Panc1 (cell line): Measurements from ENCODE around the gene SLC25A17. TPM values are rescaled to one million over a fixed set of nuclear protein-coding genes. Genes with fewer than 3 reads are reported as not detected.
A peak's percentile ranks its signal among the peaks of the same experiment; 100 is the strongest.

Experiments used
- ATAC-seq: fragments of 200-7000 bp; cut with Tn5 transposase; 2 replicates; pipeline ENCODE4 v1.9.1; 2020; ENCODE audit warnings: mild to moderate bottlenecking, moderate library complexity
- BruUV-seq: library from RNA; stranded (reverse); fragments of 400-500 nt; replicated peaks from 2 replicates; lab custom pipeline; 2021; lab: Mats Ljungman, UMichigan
- CTCF ChIA-PET: fragments of 300-600 bp; sonication (Branson Sonifier 250); formaldehyde crosslinking; loops from one replicate; lab custom pipeline; 2022; ENCODE audit warnings: antibody characterized with exemption; lab: Charles Lee
- POLR2A ChIA-PET: fragments of 300-600 bp; sonication (Branson Sonifier 250); formaldehyde crosslinking; loops from one replicate; lab custom pipeline; 2022; ENCODE audit warnings: antibody characterized with exemption; lab: Charles Lee
- DNase-seq: peaks from one replicate; pipeline ENCODE4 v3.0.0-alpha.2; 2010; ENCODE audit warnings: low read depth, low spot score
- H3K27ac ChIP-seq: 2 replicates; pipeline ENCODE4 v1.5.1; 2011; ENCODE audit warnings: mild to moderate bottlenecking, low read length, inconsistent platforms
- H3K27me3 ChIP-seq: fragments of 200-500 bp; sonication (Bioruptor generic); 2 replicates; pipeline ENCODE4 v1.6.0; 2014; ENCODE audit warnings: low read length, inconsistent platforms; ENCODE audit not compliant: control insufficient read depth, insufficient read depth
- H3K36me3 ChIP-seq: fragments of 200-500 bp; sonication (Bioruptor generic); 2 replicates; pipeline ENCODE4 v1.5.1; 2014; ENCODE audit warnings: inconsistent platforms, mild to moderate bottlenecking, low read length, moderate library complexity; ENCODE audit not compliant: control insufficient read depth, insufficient read depth
- H3K4me1 ChIP-seq: 2 replicates; pipeline ENCODE4 v1.5.1; 2011; ENCODE audit warnings: inconsistent platforms, mild to moderate bottlenecking, low read length, moderate library complexity; ENCODE audit not compliant: control insufficient read depth, insufficient read depth
- H3K4me3 ChIP-seq, 2 experiments: 2 replicates each; pipeline ENCODE4 v1.5.1; 2011 to 2012; ENCODE audit warnings: low read depth in 2 of 2, low read length in 2 of 2, mild to moderate bottlenecking in 2 of 2, inconsistent platforms in 1 of 2, moderate library complexity in 1 of 2
- H3K9me3 ChIP-seq: fragments of 200-500 bp; sonication (Bioruptor generic); 2 replicates; pipeline ENCODE4 v1.5.1; 2014; ENCODE audit warnings: low read depth, mild to moderate bottlenecking, inconsistent platforms, low read length, moderate library complexity; ENCODE audit not compliant: control insufficient read depth, insufficient read depth
- POLR2AphosphoS5 ChIP-seq: IDR thresholded peaks from 2 replicates; pipeline ENCODE4 v1.6.1; 2012; ENCODE audit warnings: mild to moderate bottlenecking, low read depth, low read length, moderate library complexity
- SIN3A ChIP-seq: IDR thresholded peaks from 2 replicates; pipeline ENCODE4 v1.6.1; 2012; ENCODE audit warnings: low read depth, mild to moderate bottlenecking, low read length, moderate library complexity, borderline replicate concordance; ENCODE audit not compliant: insufficient read depth
- TCF7L2 ChIP-seq: IDR thresholded peaks from 2 replicates; pipeline ENCODE4 v1.6.1; 2011; ENCODE audit warnings: mild to moderate bottlenecking, low read depth, low read length, inconsistent platforms
- in situ Hi-C: cut with HindIII; loops from 2 replicates; pipeline ENCODE4 v1.10.0; 2016; ENCODE audit warnings: low sequenced_read_pairs, low pct_unique_long_range_greater_than_20kb
- intact Hi-C: fragments of 100-400 bp; cut with micrococcal nuclease; formaldehyde crosslinking; loops from one replicate; pipeline ENCODE4 v1.10.0; 2022; ENCODE audit not compliant: unreplicated experiment
- total RNA-seq: library from RNA; stranded (reverse); gene quantifications from one replicate; pipeline ENCODE4 v1.2.1, GENCODE V29; 2021; ENCODE audit not compliant: unreplicated experiment
- TF ChIP-seq, protein P1 (sequence below), 2 experiments: IDR thresholded peaks; 2 replicates each; pipeline ENCODE4 v1.6.1; 2011 to 2012; ENCODE audit warnings: low read depth in 2 of 2, control low read depth in 1 of 2, low read length in 1 of 2, mild to moderate bottlenecking in 1 of 2, moderate library complexity in 1 of 2; ENCODE audit not compliant: insufficient read depth in 1 of 2
- TF ChIP-seq, protein P2 (sequence below): fragments of 450-650 bp; IDR thresholded peaks from 2 replicates; pipeline ENCODE4 v1.5.1; 2017; ENCODE audit warnings: mild to moderate bottlenecking

Gene SLC25A17
- total RNA-seq, 1 experiment from 2014 or later: 28.9 TPM

DNA sequence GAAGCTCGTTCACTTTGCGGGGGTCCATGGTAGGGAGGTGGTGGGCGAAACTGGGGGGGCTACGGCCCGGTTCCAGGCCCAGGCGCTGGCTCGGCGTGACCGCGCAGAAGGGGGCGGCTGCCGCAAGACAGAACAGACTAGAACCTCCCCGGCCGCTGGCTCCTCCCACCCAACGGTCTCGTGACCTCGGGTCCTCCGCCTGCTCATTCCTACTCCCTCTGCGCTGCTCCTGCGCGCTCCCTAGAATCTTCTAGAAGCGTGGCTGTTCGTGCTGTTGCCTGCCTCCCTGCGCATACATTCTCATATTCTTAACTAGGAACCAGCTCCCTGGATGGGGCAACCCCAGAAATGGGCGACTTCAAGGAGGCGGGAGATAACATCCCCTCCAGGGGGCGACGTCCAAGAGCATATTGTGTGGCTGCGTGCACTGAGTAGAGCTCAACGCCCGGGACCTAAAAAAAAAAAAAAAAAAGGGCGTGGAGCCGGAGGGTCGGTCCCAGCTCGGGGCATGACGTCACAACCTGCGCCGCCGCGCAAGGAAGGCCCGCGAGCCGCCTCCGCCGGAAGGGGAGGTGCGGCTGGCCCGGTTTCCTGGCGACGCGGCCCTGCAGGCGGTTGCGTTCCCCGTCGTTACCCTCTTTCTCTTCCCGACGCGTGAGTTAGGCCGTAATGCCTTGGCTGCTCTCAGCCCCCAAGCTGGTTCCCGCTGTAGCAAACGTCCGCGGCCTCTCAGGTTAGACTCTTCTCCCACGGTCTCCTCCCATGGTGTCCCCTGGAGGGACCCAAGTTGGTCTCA, 37.6 kb upstream of the SLC25A17 start, which contains the start of the genes ST13 and XPNPEP3:
Gene ST13, minus strand, starts transcription at position 127 of the 796 bp plus-strand sequence. Its CDS starts 99 bp downstream, at position 28.
Gene XPNPEP3, plus strand, starts transcription at position 636 of the 796 bp plus-strand sequence. Its CDS starts 34 bp downstream, at position 670.
- CTCF ChIA-PET: no interaction called here
- Histone ChIP-seq H3K27ac (peak within 1 kb of the TSS; percentile 86), H3K36me3 (peaks cover 7% of the 10 kb centered on the region), H3K9me3 (no peaks in the 10 kb centered on the region), H3K4me3 (peak within 1 kb of the TSS; percentile 66 to 84), H3K27me3 (no peaks in the 10 kb centered on the region), H3K4me1 (peaks cover 29% of the 10 kb centered on the region)
- intact Hi-C loops (no loop called here), in situ Hi-C loops (no loop called here)
- BruUV-seq: no TSS peak
- ATAC-seq (peak; percentile 98), DNase-seq (peak; percentile 82)
- TF ChIP-seq, protein P1, sequence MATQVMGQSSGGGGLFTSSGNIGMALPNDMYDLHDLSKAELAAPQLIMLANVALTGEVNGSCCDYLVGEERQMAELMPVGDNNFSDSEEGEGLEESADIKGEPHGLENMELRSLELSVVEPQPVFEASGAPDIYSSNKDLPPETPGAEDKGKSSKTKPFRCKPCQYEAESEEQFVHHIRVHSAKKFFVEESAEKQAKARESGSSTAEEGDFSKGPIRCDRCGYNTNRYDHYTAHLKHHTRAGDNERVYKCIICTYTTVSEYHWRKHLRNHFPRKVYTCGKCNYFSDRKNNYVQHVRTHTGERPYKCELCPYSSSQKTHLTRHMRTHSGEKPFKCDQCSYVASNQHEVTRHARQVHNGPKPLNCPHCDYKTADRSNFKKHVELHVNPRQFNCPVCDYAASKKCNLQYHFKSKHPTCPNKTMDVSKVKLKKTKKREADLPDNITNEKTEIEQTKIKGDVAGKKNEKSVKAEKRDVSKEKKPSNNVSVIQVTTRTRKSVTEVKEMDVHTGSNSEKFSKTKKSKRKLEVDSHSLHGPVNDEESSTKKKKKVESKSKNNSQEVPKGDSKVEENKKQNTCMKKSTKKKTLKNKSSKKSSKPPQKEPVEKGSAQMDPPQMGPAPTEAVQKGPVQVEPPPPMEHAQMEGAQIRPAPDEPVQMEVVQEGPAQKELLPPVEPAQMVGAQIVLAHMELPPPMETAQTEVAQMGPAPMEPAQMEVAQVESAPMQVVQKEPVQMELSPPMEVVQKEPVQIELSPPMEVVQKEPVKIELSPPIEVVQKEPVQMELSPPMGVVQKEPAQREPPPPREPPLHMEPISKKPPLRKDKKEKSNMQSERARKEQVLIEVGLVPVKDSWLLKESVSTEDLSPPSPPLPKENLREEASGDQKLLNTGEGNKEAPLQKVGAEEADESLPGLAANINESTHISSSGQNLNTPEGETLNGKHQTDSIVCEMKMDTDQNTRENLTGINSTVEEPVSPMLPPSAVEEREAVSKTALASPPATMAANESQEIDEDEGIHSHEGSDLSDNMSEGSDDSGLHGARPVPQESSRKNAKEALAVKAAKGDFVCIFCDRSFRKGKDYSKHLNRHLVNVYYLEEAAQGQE (IDR thresholded peaks at IDR 0.05; ENCODE audit: insufficient read depth in 1 of 2, low read depth in 2 of 2, low read length in 1 of 2): no peak
- TF ChIP-seq SIN3A (peak; percentile 83; the same call in 1 of the 2 replicates), POLR2AphosphoS5 (peak; percentile 51; the same call in 1 of the 2 replicates), TCF7L2 (no peak)
- TF ChIP-seq, protein P2, sequence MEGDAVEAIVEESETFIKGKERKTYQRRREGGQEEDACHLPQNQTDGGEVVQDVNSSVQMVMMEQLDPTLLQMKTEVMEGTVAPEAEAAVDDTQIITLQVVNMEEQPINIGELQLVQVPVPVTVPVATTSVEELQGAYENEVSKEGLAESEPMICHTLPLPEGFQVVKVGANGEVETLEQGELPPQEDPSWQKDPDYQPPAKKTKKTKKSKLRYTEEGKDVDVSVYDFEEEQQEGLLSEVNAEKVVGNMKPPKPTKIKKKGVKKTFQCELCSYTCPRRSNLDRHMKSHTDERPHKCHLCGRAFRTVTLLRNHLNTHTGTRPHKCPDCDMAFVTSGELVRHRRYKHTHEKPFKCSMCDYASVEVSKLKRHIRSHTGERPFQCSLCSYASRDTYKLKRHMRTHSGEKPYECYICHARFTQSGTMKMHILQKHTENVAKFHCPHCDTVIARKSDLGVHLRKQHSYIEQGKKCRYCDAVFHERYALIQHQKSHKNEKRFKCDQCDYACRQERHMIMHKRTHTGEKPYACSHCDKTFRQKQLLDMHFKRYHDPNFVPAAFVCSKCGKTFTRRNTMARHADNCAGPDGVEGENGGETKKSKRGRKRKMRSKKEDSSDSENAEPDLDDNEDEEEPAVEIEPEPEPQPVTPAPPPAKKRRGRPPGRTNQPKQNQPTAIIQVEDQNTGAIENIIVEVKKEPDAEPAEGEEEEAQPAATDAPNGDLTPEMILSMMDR: no peak
- POLR2A ChIA-PET: interaction anchor here (0.5 to 0.6 kb wide), 6 partner anchors 10 to 161 kb away, joined by 3 to 7 read pairs (median 4); no protein-coding TSS in a partner anchor

DNA sequence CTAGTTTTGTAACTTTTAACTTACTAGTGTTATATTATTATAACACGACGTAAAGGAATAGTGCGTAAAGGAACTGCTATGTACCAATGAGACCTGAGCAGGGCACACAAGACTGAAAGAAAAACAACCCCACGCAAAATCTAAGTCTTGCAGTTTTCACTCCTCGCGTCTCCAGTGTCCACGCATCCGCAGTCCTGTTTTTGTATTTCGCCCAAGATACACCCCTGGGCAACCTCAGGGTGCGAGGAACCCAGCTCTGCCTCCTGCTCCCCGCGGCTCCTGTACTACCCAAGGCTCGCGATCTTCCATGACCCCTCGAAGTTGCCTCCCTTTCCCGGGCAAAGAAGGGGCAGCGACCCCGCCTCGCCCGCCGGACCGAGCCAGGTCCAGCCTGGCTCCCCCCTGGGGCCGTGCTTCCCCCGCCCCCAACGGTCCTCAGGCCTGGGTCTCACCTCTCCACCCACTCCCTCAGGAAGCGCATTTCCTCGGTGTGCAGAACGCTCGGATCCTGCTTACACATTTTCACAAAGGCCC, 36.9 kb upstream of the SLC25A17 start:
- H3K4me3 ChIP-seq: peak overlapping the region; percentile 66 to 84
- in situ Hi-C loops (no loop called here), intact Hi-C loops (no loop called here)
- peak; percentile 53 for ATAC-seq
- peaks cover 8% of the 10 kb centered on the region for H3K36me3 ChIP-seq
- no peaks in the 10 kb centered on the region for H3K9me3 ChIP-seq
- peak overlapping the region; percentile 86 for H3K27ac ChIP-seq
- no peak for DNase-seq
- BruUV-seq: no TSS peak
- ChIA-PET CTCF (no interaction called here), POLR2A (interaction anchor here (0.5 to 0.6 kb wide), 4 partner anchors 18 to 160 kb away, joined by 3 to 7 read pairs (median 5); no protein-coding TSS in a partner anchor)
- no peaks in the 10 kb centered on the region for H3K27me3 ChIP-seq
- TF ChIP-seq, protein P2: no peak
- TF ChIP-seq, protein P1 (IDR thresholded peaks at IDR 0.05; ENCODE audit: insufficient read depth in 1 of 2, low read depth in 2 of 2, low read length in 1 of 2): no peak
- no peak for TF ChIP-seq SIN3A
- no peak for TF ChIP-seq TCF7L2
- no peak for TF ChIP-seq POLR2AphosphoS5
- peaks cover 29% of the 10 kb centered on the region for H3K4me1 ChIP-seq
